GM12872 (cell line): Measurements from ENCODE around the gene OPN1LW.
"Not testable (repeated sequence)": the region's sequence is repeated elsewhere in the genome, so short reads cannot be mapped to it uniquely, and the experiment has no call there.

ENCODE experiments used
- TF ChIP-seq, protein P1 (sequence below): IDR thresholded peaks from 3 replicates; pipeline ENCODE4 v1.5.1; 2011; ENCODE audit warnings: low read depth, mild to moderate bottlenecking, low read length, moderate library complexity; ENCODE audit not compliant: insufficient read depth

Gene OPN1LW

GRCh38 chrX:154136627-154137161 lies 7.3 kb upstream of the OPN1LW start:
- TF ChIP-seq, protein P1, sequence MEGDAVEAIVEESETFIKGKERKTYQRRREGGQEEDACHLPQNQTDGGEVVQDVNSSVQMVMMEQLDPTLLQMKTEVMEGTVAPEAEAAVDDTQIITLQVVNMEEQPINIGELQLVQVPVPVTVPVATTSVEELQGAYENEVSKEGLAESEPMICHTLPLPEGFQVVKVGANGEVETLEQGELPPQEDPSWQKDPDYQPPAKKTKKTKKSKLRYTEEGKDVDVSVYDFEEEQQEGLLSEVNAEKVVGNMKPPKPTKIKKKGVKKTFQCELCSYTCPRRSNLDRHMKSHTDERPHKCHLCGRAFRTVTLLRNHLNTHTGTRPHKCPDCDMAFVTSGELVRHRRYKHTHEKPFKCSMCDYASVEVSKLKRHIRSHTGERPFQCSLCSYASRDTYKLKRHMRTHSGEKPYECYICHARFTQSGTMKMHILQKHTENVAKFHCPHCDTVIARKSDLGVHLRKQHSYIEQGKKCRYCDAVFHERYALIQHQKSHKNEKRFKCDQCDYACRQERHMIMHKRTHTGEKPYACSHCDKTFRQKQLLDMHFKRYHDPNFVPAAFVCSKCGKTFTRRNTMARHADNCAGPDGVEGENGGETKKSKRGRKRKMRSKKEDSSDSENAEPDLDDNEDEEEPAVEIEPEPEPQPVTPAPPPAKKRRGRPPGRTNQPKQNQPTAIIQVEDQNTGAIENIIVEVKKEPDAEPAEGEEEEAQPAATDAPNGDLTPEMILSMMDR, result peak; percentile 70

GRCh38 chrX:154138857-154139256 lies 5.2 kb upstream of the OPN1LW start:
- TF ChIP-seq, protein P1, result no peak

- TF ChIP-seq, protein P1, result no peak
Observed at GRCh38 chrX:154140206-154140605, 3.8 kb upstream of the OPN1LW start.

- TF ChIP-seq, protein P1, result no peak
Observed at GRCh38 chrX:154140742-154141141, 3.3 kb upstream of the OPN1LW start.

- TF ChIP-seq, protein P1, result no peak
Observed at GRCh38 chrX:154142386-154142785, 1.7 kb upstream of the OPN1LW start.

DNA sequence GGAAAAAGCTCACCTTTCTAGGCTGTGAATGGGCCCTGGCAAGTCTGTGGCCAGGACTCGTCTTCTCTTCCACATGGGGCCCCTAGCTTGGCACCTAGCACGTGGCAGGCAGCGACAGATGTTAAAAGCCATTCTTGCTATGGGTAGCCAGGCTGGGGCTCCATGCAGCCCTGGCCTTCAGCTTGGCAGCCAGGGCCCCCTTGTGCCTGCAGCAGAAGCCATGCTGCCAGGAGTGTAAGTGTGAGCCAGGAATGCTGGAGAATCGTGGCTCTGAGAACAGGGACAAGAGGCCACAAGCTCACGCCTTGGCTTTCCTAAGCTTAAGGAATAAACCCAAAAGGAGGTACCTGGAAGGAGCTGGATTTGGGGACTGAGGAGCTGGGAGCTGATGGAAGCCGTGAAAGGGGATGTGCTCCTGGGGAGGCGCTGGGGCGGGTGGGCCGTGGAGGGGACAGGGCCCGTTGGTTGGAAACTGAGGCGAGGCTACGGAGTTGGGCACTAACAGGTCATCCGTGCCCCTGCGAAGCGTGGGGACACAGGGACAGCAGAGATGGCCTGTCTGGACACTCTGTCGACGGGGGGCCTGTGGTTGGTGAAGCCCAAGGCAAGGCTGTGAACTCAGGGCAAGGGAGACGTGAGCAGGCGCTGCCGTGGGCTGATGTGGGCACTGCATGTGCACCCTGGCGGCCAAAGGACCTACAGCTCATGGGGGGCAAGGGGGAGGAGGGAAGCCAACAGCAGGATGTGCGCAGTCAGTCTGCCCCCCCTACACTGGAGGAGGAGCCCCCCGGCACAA lies 895 bp upstream of the OPN1LW start:
- TF ChIP-seq, protein P1, result no peak

- TF ChIP-seq, protein P1, result not testable (repeated sequence)
Observed at GRCh38 chrX:154182296-154182695, 38.3 kb downstream of the OPN1LW start, which contains the start of gene OPN1MW. Gene OPN1MW, plus strand, starts transcription at chrX:154182596. Its CDS starts 82 bp downstream, at chrX:154182678.
